Kidney (tissue), 14 donors: ENCODE data around the gene ABCB10. TPM values are rescaled to one million over a fixed set of nuclear protein-coding genes. Genes with fewer than 3 reads are reported as not detected.

ENCODE experiments used
- DNase-seq, 5 donors: peaks; one replicate each; pipeline ENCODE4 v3.0.0-alpha.2; 2013 to 2020
- FAIRE-seq: peaks from 2 replicates; lab custom pipeline; 2012; peaks lifted over from hg19 to GRCh38; lab: Jason Lieb, UNC
- H3K27ac ChIP-seq, 2 donors: one replicate each; pipeline ENCODE4 v1.7.0; 2013; ENCODE audit warnings: low read depth in 2 of 2, low read length in 2 of 2, inconsistent platforms in 1 of 2
- H3K27me3 ChIP-seq: one replicate; pipeline ENCODE4 v1.7.1; 2013; ENCODE audit warnings: low read length, inconsistent platforms; ENCODE audit not compliant: control insufficient read depth, insufficient read depth
- H3K36me3 ChIP-seq, 3 donors: one replicate each; pipeline versions ENCODE4 v1.7.0 to v1.7.1; 2013; ENCODE audit warnings: low read length in 3 of 3, control low read depth in 1 of 3, inconsistent platforms in 1 of 3; ENCODE audit not compliant: insufficient read depth in 3 of 3, control insufficient read depth in 2 of 3
- H3K4me1 ChIP-seq, 3 donors: one replicate each; pipeline versions ENCODE4 v1.7.0 to v1.7.1; 2013; ENCODE audit warnings: low read length in 3 of 3, inconsistent platforms in 1 of 3, low read depth in 1 of 3; ENCODE audit not compliant: control insufficient read depth in 2 of 3, insufficient read depth in 2 of 3
- H3K4me3 ChIP-seq, 3 donors: one replicate each; pipeline versions ENCODE4 v1.7.0 to v1.8.1; 2013; ENCODE audit warnings: low read length in 3 of 3, control low read depth in 1 of 3, inconsistent platforms in 1 of 3
- H3K9ac ChIP-seq, 3 donors: one replicate each; pipeline versions ENCODE4 v1.7.0 to v1.7.1; 2013; ENCODE audit warnings: low read length in 3 of 3, control low read depth in 1 of 3, inconsistent platforms in 1 of 3
- H3K9me3 ChIP-seq, 3 donors: one replicate each; pipeline versions ENCODE4 v1.7.0 to v1.7.1; 2013; ENCODE audit warnings: low read length in 3 of 3, control low read depth in 1 of 3, inconsistent platforms in 1 of 3; ENCODE audit not compliant: control insufficient read depth in 2 of 3, insufficient read depth in 1 of 3
- intact Hi-C: fragments of 100-400 bp; cut with DNase I; formaldehyde crosslinking; loops from one replicate; pipeline ENCODE4 v1.11.1; 2022
- polyA plus RNA-seq: library from polyadenylated mRNA; stranded (reverse); fragments of 350-450 nt; fragmentation: Illumina TruSeq; extraction: RNeasy Lipid Tissue Mini Kit (QIAGEN cat#74804); gene quantifications from one replicate; pipeline ENCODE4 v1.2.3, GENCODE V29; 2014; ENCODE audit warnings: low read depth, low replicate concordance; ENCODE audit not compliant: insufficient read depth
- total RNA-seq: library from RNA; stranded (reverse); fragmentation: NEBNext Ultra II Directional; extraction: Animal tissue kit (Norgen Biotek cat#: 25700); gene quantifications from one replicate; pipeline ENCODE4 v1.2.1, GENCODE V29; 2021
- TF ChIP-seq, protein P1 (sequence below): IDR thresholded peaks from 3 replicates; pipeline ENCODE4 v1.5.1; 2012; ENCODE audit warnings: mild to moderate bottlenecking, moderate library complexity, borderline replicate concordance; ENCODE audit not compliant: insufficient read depth; ENCODE audit errors: extremely low read depth
- donor health status: control.
- donor health status: control.
- donor health status: control.
- donor health status: control.
- donor health status: control.
- donor health status: DM: yes; HTN: yes; CAD: no.
- donor health status: Normal renal cell carcinoma (clear cell type).

The ABCB10 gene
- total and polyA plus RNA-seq, 2 donors from 2014 or later = 4.5 to 15.4 TPM

DNA sequence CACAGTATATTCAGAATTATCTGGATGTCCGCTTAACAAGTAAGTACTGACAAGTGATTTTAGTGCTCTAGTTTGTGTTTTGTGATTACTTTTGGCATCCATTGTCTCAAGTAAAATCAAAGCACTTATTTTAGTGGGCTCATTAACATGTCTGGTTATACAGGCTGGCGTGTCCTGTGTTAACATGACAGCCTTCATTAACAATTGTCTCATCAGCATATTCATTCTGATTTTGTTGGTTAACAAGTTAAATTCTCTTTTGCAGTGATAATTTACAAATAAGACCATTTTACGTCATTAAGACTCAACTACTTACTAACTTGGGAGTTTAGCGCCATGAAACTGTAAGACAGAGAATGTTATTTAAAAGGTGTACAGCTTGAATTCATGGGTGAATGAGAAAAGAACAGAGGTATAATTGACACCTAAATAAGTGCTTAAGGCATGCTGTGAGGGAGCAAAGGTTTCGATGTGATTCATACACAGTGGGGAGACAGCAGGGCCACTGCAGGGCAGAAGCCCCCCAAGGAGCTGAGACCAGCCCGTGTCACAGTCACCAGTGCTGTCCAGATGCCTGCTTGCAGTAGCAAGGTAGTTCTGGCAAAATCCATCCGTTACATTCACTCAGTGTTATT, 45.0 kb upstream of the ABCB10 start:
- Histone ChIP-seq H3K4me1 (no peaks in the 10 kb centered on the region), H3K27ac (no peak overlapping the region), H3K36me3 (peaks cover 3 to 24% (median 24%) of the 10 kb centered on the region in 3 donors), H3K9ac (no peak overlapping the region), H3K9me3 (no peaks in the 10 kb centered on the region), H3K4me3 (no peak overlapping the region), H3K27me3 (no peaks in the 10 kb centered on the region)
- FAIRE-seq (no peak), DNase-seq (no peak)
- TF ChIP-seq, protein P1, sequence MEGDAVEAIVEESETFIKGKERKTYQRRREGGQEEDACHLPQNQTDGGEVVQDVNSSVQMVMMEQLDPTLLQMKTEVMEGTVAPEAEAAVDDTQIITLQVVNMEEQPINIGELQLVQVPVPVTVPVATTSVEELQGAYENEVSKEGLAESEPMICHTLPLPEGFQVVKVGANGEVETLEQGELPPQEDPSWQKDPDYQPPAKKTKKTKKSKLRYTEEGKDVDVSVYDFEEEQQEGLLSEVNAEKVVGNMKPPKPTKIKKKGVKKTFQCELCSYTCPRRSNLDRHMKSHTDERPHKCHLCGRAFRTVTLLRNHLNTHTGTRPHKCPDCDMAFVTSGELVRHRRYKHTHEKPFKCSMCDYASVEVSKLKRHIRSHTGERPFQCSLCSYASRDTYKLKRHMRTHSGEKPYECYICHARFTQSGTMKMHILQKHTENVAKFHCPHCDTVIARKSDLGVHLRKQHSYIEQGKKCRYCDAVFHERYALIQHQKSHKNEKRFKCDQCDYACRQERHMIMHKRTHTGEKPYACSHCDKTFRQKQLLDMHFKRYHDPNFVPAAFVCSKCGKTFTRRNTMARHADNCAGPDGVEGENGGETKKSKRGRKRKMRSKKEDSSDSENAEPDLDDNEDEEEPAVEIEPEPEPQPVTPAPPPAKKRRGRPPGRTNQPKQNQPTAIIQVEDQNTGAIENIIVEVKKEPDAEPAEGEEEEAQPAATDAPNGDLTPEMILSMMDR = no peak
- intact Hi-C loops = no loop called here

- intact Hi-C loops = no loop called here
- FAIRE-seq = no peak
These were observed 41.7 kb upstream of the ABCB10 start for GRCh38 chr1:229600229-229600628.

DNA sequence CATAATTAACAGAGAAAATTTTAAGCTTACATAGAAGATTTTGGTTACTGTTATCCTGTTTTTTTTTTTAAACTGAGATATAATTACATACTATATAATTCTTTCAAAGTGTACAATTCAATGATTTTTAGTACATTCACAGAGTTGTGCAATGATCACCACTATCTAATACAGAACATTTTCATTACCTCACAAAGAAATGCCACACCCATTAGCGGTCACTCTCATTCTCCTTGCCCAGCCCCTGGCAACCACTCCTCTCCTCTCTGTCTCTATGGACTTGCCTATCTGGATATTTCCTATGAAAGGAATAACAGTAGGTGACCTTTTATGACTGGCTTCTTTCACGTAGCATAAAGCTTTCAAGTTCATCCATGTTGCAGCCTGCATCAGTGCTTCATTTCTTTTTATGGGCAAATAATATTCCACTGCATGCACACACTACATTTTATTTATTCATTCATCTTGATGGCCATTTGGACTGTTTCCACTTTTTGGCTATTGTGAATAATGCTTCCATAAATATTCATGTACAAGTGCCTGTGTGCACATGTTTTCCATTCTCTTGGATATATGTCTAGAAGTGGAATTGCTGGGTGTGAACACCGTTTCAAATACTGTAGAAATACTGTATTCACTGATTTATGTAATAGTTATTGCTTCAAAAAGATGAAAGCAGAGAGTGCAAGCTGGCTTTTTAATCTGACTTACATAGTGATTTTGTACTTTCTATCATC, 40.9 kb upstream of the ABCB10 start:
- Histone ChIP-seq H3K9ac (no peak overlapping the region), H3K27me3 (no peaks in the 10 kb centered on the region), H3K4me1 (no peaks in the 10 kb centered on the region), H3K4me3 (no peak overlapping the region), H3K36me3 (peaks cover 3 to 18% (median 18%) of the 10 kb centered on the region in 3 donors), H3K9me3 (no peaks in the 10 kb centered on the region), H3K27ac (no peak overlapping the region)
- intact Hi-C loops = no loop called here
- TF ChIP-seq, protein P1 = no peak
- DNase-seq (no peak), FAIRE-seq (no peak)

More at GRCh38 chr1:229600229-229600628, 41.7 kb upstream of the ABCB10 start:
- H3K4me1 ChIP-seq = no peaks in the 10 kb centered on the region
- H3K4me3 ChIP-seq = no peak overlapping the region
- H3K27ac ChIP-seq = no peak overlapping the region
- H3K36me3 ChIP-seq = peaks cover 3 to 19% (median 19%) of the 10 kb centered on the region in 3 donors
- H3K9ac ChIP-seq = no peak overlapping the region
- H3K27me3 ChIP-seq = no peaks in the 10 kb centered on the region
- no peak for DNase-seq
- H3K9me3 ChIP-seq = no peaks in the 10 kb centered on the region
- TF ChIP-seq, protein P1 = no peak
